HEK293 (cell line): ENCODE measurements around the gene NPR2.

Source experiments
- CTCF ChIA-PET: fragments of 350-600 bp; formaldehyde crosslinking; extraction: SDS; loops from one replicate; lab custom pipeline; 2021; ENCODE audit warnings: antibody characterized with exemption; lab: Yijun Ruan, JAX
- POLR2A ChIA-PET: fragments of 300-600 bp; formaldehyde crosslinking; extraction: SDS; loops from one replicate; lab custom pipeline; 2020; ENCODE audit warnings: antibody characterized with exemption, inconsistent platforms; lab: Yijun Ruan, JAX
- H3K27ac ChIP-seq: fragments of 200-500 bp; sonication (Bioruptor generic); 2 replicates; pipeline ENCODE4 v1.5.1; 2014; ENCODE audit warnings: low read depth, low read length, control low read depth, inconsistent platforms; ENCODE audit errors: extremely low read depth
- H3K36me3 ChIP-seq, 2 experiments: fragments of 200-500 bp in 1 of 2; sonication (Bioruptor generic) in 1 of 2; 1 replicate in 1 of 2; 2 replicates in 1 of 2; pipeline ENCODE4 v1.5.1; 2014 to 2017; ENCODE audit warnings: inconsistent platforms in 2 of 2, low read length in 2 of 2; ENCODE audit not compliant: control insufficient read depth in 2 of 2, insufficient read depth in 1 of 2
- H3K4me1 ChIP-seq: fragments of 200-500 bp; sonication (Bioruptor generic); 2 replicates; pipeline ENCODE4 v1.5.1; 2014; ENCODE audit warnings: mild to moderate bottlenecking, low read length, inconsistent platforms; ENCODE audit not compliant: control insufficient read depth, insufficient read depth
- H3K4me3 ChIP-seq: 2 replicates; pipeline ENCODE4 v1.5.1; 2011; ENCODE audit warnings: low read depth, mild to moderate bottlenecking, control low read depth, low read length, moderate library complexity
- H3K9me3 ChIP-seq: fragments of 200-500 bp; sonication (Bioruptor generic); 2 replicates; pipeline ENCODE4 v1.5.1; 2014; ENCODE audit warnings: low read depth, low read length, inconsistent platforms; ENCODE audit not compliant: control insufficient read depth, insufficient read depth
- BCL11B ChIP-seq: fragments of 450-650 bp; formaldehyde crosslinking; IDR thresholded peaks from 2 replicates; pipeline ENCODE4 v1.5.1; 2016; ENCODE audit warnings: low read depth, missing biosample characterization, missing genetic modification characterization
- BCL6B ChIP-seq: fragments of 450-650 bp; formaldehyde crosslinking; IDR thresholded peaks from 2 replicates; pipeline ENCODE4 v1.5.1; 2017; ENCODE audit warnings: missing biosample characterization, missing genetic modification characterization
- HOXC10 ChIP-seq: sonication (generic); formaldehyde crosslinking; IDR thresholded peaks from 2 replicates; pipeline ENCODE4 v1.8.1; 2023; ENCODE audit warnings: mild to moderate bottlenecking, missing genetic modification reagents
- ZFHX2 ChIP-seq: fragments of 450-650 bp; formaldehyde crosslinking; conservative IDR thresholded peaks from 2 replicates; pipeline ENCODE4 v1.5.1; 2016; ENCODE audit warnings: missing biosample characterization, missing genetic modification characterization
- ZNF433 ChIP-seq: fragments of 450-650 bp; formaldehyde crosslinking; IDR thresholded peaks from 2 replicates; pipeline ENCODE4 v1.5.1; 2016; ENCODE audit warnings: missing biosample characterization, missing genetic modification characterization, low read depth
- ZNF501 ChIP-seq: fragments of 450-650 bp; formaldehyde crosslinking; IDR thresholded peaks from 2 replicates; pipeline ENCODE4 v1.5.1; 2016; ENCODE audit warnings: missing biosample characterization, missing genetic modification characterization
- ZNF600 ChIP-seq: fragments of 450-650 bp; formaldehyde crosslinking; IDR thresholded peaks from 2 replicates; pipeline ENCODE4 v1.5.1; 2016; ENCODE audit warnings: missing biosample characterization, missing genetic modification characterization
- TF ChIP-seq, protein P1 (sequence below): fragments of 450-650 bp; formaldehyde crosslinking; IDR thresholded peaks from 2 replicates; pipeline ENCODE4 v1.5.1; 2017; ENCODE audit warnings: missing biosample characterization, missing genetic modification characterization
- TF ChIP-seq, protein P2 (sequence below): fragments of 450-650 bp; IDR thresholded peaks from 2 replicates; pipeline ENCODE4 v1.5.1; 2018; ENCODE audit warnings: missing biosample characterization, missing genetic modification characterization

NPR2 gene

GRCh38 chr9:35771075-35771433, 20.3 kb upstream of the NPR2 start:
- TF ChIP-seq ZFHX2 (tag by site-specific recombination) (no peak), ZNF600 (0 out of 2 replicates have a peak, but pooled peaks have one; percentile 9), ZNF501 (tag by site-specific recombination) (no peak)
- no peaks in the 10 kb centered on the region for H3K36me3 ChIP-seq
- no peak overlapping the region for H3K4me3 ChIP-seq
- H3K4me1 ChIP-seq: peaks cover 18% of the 10 kb centered on the region
- CTCF ChIA-PET: interaction anchor here (0.6 to 2.8 kb wide), 8 partner anchors 10 to 184 kb away, joined by 3 to 18 read pairs (median 3); no protein-coding TSS in a partner anchor
- H3K9me3 ChIP-seq: no peaks in the 10 kb centered on the region
- no peak overlapping the region for H3K27ac ChIP-seq
- POLR2A ChIA-PET: interaction anchor here (0.5 kb wide), 1 partner anchor 795 kb away, joined by 4 read pairs; no protein-coding TSS in a partner anchor

DNA sequence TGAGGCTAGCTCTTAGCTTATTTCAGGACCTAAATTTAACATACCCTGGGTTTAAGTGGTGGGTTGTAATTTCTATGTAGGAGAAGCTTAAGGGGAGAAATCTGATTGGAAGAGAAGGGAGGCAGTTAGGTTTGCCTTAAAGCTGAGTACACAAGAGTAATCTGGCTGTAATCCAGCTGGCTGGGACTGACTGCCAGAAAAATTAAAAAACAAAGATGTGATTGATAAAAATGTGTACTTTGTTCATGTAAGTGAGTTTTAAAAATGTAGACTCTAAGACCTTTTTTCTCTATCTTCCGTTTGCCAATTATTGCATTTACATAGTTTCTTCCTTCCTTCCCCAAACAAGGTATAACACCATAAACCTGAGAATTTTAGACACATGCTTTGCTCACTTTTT, 19.9 kb upstream of the NPR2 start:
- CTCF ChIA-PET: interaction anchor here (0.6 to 2.8 kb wide), 6 partner anchors 10 to 183 kb away, joined by 3 to 18 read pairs (median 4); no protein-coding TSS in a partner anchor
- Histone ChIP-seq H3K27ac (no peak overlapping the region), H3K9me3 (no peaks in the 10 kb centered on the region), H3K4me3 (no peak overlapping the region), H3K4me1 (peaks cover 18% of the 10 kb centered on the region), H3K36me3 (no peaks in the 10 kb centered on the region)
- POLR2A ChIA-PET: no interaction called here
- TF ChIP-seq, protein P1, sequence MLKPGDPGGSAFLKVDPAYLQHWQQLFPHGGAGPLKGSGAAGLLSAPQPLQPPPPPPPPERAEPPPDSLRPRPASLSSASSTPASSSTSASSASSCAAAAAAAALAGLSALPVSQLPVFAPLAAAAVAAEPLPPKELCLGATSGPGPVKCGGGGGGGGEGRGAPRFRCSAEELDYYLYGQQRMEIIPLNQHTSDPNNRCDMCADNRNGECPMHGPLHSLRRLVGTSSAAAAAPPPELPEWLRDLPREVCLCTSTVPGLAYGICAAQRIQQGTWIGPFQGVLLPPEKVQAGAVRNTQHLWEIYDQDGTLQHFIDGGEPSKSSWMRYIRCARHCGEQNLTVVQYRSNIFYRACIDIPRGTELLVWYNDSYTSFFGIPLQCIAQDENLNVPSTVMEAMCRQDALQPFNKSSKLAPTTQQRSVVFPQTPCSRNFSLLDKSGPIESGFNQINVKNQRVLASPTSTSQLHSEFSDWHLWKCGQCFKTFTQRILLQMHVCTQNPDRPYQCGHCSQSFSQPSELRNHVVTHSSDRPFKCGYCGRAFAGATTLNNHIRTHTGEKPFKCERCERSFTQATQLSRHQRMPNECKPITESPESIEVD (tag by site-specific recombination): peak; percentile 84
- no peak for TF ChIP-seq BCL11B (tag by site-specific recombination)

GRCh38 chr9:35771943-35772342, 19.4 kb upstream of the NPR2 start:
- TF ChIP-seq BCL6B (tag by site-specific recombination) (no peak), HOXC10 (CRISPR knock-in tag) (no peak), ZNF433 (tag by site-specific recombination) (no peak)
- TF ChIP-seq, protein P1 (tag by site-specific recombination): 0 out of 2 replicates have a peak, but pooled peaks have one; percentile 2
- TF ChIP-seq, protein P2, sequence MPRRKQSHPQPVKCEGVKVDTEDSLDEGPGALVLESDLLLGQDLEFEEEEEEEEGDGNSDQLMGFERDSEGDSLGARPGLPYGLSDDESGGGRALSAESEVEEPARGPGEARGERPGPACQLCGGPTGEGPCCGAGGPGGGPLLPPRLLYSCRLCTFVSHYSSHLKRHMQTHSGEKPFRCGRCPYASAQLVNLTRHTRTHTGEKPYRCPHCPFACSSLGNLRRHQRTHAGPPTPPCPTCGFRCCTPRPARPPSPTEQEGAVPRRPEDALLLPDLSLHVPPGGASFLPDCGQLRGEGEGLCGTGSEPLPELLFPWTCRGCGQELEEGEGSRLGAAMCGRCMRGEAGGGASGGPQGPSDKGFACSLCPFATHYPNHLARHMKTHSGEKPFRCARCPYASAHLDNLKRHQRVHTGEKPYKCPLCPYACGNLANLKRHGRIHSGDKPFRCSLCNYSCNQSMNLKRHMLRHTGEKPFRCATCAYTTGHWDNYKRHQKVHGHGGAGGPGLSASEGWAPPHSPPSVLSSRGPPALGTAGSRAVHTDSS: peak; percentile 28; the same call in 1 of the 2 replicates
- TF ChIP-seq, all 188 proteins: peak for 2
- Histone ChIP-seq H3K4me3 (no peak overlapping the region), H3K36me3 (no peaks in the 10 kb centered on the region), H3K9me3 (no peaks in the 10 kb centered on the region), H3K27ac (no peak overlapping the region), H3K4me1 (peaks cover 18% of the 10 kb centered on the region)
- ChIA-PET CTCF (interaction anchor here (0.9 to 2.8 kb wide), 6 partner anchors 10 to 183 kb away, joined by 3 to 18 read pairs (median 4); no protein-coding TSS in a partner anchor), POLR2A (no interaction called here)
